HG03064 (cell line): ENCODE results near the gene TGFBR2.

ENCODE experiments used
- ATAC-seq: cut with Tn5 transposase; IDR thresholded peaks from one replicate; pipeline ENCODE4 v1.9.1; 2021; ENCODE audit warnings: low read depth; ENCODE audit not compliant: unreplicated experiment

Gene TGFBR2

DNA sequence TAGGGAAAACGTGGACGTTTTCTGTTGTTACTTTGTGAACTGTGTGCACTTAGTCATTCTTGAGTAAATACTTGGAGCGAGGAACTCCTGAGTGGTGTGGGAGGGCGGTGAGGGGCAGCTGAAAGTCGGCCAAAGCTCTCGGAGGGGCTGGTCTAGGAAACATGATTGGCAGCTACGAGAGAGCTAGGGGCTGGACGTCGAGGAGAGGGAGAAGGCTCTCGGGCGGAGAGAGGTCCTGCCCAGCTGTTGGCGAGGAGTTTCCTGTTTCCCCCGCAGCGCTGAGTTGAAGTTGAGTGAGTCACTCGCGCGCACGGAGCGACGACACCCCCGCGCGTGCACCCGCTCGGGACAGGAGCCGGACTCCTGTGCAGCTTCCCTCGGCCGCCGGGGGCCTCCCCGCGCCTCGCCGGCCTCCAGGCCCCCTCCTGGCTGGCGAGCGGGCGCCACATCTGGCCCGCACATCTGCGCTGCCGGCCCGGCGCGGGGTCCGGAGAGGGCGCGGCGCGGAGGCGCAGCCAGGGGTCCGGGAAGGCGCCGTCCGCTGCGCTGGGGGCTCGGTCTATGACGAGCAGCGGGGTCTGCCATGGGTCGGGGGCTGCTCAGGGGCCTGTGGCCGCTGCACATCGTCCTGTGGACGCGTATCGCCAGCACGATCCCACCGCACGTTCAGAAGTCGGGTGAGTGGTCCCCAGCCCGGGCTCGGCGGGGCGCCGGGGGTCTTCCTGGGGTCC, at the start of gene TGFBR2:
Gene TGFBR2 (plus strand): TSS at position 301 of the 731 bp plus-strand sequence. CDS start 283 bp downstream, at position 584.
- ATAC-seq, result peak; percentile 73

DNA sequence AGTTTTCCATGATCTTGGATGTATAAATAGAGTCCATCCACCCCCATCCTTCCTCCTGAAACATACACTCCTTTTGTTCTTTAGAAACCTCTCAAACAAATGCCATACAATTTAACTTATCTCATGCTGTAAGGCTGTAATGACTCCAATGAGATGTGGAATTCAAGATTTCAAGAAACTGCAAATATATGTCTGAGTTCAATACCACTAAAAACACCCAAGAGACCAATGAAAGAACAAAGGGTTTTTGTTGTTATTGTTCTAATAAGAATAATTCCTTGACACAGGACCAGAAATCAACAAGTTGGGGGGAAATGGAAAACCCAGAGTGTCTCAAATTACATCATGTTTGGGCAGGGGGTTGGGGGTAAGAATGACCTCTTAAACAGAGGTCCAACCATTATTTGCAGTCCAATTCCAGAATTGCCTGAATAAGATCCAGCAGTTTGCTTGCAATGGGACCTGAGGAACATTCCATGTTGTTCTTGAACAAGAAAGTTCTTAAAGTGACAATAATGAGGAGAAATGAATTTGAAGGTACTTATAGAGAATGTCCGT, 48.6 kb upstream of the TGFBR2 start:
- no peak for ATAC-seq

- no peak for ATAC-seq
Observed at GRCh38 chr3:30563956-30564355, 42.4 kb upstream of the TGFBR2 start.

GRCh38 chr3:30567139-30567753, 39.2 kb upstream of the TGFBR2 start:
- no peak for ATAC-seq

DNA sequence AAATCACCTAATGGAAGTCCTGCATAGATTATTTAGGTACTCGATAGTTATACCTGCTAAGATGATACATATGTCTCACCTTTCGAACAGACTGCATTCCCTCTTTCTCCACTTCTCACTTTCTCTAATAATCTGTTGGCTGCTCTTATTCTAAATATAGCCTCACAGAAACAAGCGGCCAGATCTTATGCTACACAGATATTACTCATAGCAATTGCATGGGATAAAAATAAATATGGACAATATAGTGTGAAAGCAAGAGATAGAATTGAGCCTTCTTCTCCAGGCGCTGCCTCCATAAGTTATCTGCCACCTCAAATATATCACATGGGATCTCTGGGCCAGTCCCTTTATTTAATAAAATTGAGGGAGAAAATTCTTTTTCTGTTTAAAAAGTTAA, 29.5 kb upstream of the TGFBR2 start:
- ATAC-seq, result no peak

DNA sequence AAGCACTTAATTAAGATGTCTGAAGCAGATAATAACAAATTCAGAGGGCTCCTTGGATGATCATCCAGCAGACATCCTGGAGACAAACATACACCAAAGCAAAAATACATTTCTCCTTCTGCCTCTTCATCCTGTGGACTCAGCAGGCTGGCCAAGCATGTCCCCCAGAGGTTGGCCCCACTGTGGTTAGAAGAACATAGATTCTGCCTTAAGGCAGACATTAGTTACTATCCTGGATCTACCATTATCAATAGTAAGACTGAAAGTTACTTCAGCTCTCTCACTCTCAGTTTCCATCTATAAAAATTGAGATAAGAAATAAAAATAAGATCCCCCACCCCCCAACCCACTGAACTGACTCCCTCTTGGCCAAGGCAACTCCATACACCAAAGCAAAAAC, 28.6 kb upstream of the TGFBR2 start:
- no peak for ATAC-seq

- no peak for ATAC-seq
Observed at GRCh38 chr3:30578479-30578878, 27.9 kb upstream of the TGFBR2 start.

- no peak for ATAC-seq
Observed at GRCh38 chr3:30578986-30579579, 27.3 kb upstream of the TGFBR2 start.

- no peak for ATAC-seq
Observed at GRCh38 chr3:30581067-30581585, 25.3 kb upstream of the TGFBR2 start.

GRCh38 chr3:30581982-30582381, 24.4 kb upstream of the TGFBR2 start:
- no peak for ATAC-seq

DNA sequence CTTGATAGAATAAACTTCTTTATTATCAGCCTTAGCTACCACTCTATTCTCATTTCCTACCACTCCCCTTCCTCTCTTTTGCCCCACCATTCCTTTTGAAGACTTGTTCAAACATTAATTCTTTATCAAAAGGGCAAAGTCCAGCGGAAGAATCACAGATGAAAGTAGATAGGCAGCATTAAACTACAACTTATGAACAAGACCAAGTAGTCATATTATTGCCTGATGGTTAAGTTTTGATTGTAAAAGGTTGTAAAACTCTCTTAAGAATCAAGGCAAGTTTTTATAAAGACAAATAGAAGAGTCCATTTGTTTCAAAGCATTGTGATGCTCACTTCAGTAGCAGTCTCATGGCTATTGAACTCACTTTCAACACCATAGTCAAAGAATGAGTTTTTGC, 22.4 kb upstream of the TGFBR2 start:
- ATAC-seq, result no peak

DNA sequence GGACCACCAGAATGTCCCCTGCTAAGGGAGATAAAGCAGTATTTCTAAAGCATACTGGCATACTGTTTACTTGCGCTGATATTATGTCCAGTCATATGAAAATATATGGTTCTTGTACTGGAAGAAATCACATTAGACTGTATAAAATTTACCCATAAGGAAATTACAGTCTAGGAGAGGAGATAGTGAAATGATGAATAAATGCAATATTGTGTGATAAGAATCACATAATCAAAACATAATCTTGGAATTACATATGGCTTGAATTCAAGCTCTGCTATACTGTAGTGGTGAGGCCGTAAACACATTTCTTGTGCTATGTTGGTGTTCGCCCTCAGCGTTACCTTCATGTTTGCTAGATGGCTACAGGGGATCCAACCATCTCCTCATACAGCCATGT, 20.7 kb upstream of the TGFBR2 start:
- no peak for ATAC-seq

DNA sequence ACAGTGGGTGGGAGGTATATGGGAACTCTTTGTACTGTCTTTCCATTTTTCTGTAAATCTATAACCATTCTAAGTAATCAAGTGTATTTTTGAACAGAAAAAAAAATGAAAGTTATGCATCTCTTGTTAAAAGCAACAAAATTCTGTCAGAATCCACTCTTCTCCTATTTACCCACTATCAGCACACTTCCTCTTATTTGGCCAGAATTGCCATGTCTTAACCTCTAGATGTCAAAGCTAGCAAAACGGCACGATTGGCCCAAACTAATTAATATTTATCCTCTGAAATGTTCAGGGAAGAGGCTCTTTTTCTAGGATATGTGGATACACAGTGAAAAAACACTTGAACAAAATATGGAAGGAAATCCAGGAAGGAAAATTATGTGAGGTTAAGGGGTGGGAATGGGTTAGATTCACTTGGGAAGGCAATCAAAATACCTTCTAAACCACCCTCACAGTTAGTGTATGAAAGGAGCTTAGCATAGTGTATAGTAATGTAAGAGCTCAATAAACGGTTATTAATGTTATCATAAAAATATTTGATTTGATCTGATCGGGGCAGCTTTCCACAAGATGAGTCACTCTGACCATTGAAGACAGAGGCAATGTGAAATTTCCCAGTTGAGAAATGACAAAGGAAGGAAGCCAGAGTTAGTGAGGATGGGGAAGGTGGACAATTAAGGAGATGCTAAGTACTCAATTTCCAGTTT, 20.1 kb upstream of the TGFBR2 start:
- ATAC-seq, result no peak

GRCh38 chr3:30586806-30587486, 19.5 kb upstream of the TGFBR2 start:
- ATAC-seq, result no peak

DNA sequence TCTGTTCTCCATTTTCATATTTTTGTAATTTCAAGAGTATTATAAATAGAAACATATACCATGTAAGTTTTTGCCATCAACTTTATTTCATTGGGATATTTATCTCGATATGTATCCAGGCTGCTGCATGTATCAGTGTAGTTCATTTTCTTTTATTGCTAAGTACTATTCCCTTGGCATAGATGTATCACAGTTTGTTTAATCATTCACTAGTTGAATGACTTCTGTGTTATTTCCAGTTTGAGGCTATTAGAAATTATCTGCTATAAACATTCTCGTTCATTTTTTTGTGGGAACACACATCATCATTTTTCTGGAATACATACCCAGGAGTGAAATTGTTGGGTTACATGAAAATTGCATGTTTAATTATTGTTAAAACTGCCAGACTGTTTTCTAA, 18.5 kb upstream of the TGFBR2 start:
- no peak for ATAC-seq

- no peak for ATAC-seq
Observed at GRCh38 chr3:30596152-30596551, 10.2 kb upstream of the TGFBR2 start.

DNA sequence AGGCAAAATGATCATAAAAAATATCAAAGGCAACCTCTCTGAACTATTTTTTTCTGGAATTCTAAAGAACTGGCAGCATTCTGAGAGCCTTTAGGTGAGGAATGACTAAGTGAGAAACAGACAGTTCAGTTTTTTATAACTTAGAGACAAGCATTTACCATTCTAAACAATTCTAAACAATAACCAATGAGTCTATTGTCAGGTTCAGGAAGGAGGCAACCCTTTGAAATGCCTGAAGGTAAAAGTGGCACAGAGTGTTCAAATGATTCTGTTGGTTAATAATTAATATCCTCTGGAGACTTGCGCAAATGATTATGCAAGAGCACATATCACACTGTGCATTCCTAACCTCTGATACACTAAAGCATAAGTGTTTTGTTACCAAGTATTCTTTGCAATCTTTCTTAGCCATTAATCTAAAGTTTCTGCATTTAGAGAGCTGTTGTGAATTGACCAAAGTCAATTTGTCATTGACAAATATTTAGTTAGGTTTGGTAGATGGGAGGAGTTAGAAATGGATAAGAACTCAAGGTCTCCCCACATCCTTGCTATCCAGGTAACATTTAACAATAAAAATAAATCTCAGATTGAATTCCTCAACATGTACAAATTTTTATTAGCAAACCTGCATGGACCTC, 9.2 kb upstream of the TGFBR2 start:
- ATAC-seq, result no peak

DNA sequence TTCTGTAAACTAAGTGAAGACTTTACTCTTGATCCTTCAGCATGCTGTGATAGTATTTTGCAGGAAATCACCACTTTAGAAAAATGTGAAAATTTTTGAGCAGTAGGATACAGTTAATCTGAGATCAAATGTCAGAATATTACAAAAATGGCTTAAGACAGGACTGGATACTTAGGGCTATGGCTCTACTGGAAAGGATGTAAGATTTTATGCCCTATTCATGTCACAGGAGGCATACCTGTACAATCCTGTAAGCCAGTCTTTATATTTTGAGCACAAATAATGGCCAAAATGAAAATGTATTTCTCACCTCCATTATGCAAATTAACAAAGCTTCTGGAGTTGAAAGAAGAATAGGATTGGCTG, 8.6 kb upstream of the TGFBR2 start:
- ATAC-seq, result no peak

GRCh38 chr3:30598668-30599545, 7.5 kb upstream of the TGFBR2 start:
- ATAC-seq, result no peak
